Caco-2 (cell line): ENCODE results near the gene AVPI1. TPM values are rescaled to one million over a fixed set of nuclear protein-coding genes. Genes with fewer than 3 reads are reported as not detected.

Experiments
- BruUV-seq: library from RNA; stranded (reverse); fragments of 400-500 nt; replicated peaks from 2 replicates; lab custom pipeline; 2021; lab: Mats Ljungman, UMichigan
- CTCF ChIA-PET: fragments of 300-600 bp; sonication (Branson Sonifier 250); formaldehyde crosslinking; loops from one replicate; lab custom pipeline; 2022; ENCODE audit warnings: antibody characterized with exemption; lab: Charles Lee
- POLR2A ChIA-PET: fragments of 300-600 bp; sonication (Branson Sonifier 250); formaldehyde crosslinking; loops from one replicate; lab custom pipeline; 2022; ENCODE audit warnings: antibody characterized with exemption; lab: Charles Lee
- DNase-seq, 2 experiments: peaks; one replicate each; pipeline versions ENCODE4 v3.0.0 to v3.0.0-alpha.2; 2020 to 2022
- H3K27me3 ChIP-seq: replicated peaks from 2 replicates; pipeline ENCODE4 v1.6.0; 2011; ENCODE audit warnings: low read length; ENCODE audit not compliant: control insufficient read depth, insufficient read depth
- H3K36me3 ChIP-seq: 2 replicates; pipeline ENCODE4 v1.5.1; 2011; ENCODE audit warnings: low read length; ENCODE audit not compliant: control insufficient read depth, insufficient read depth
- H3K4me1 ChIP-seq: fragments of 250-450 bp; sonication (Bioruptor Pico); 2 replicates; pipeline ENCODE4 v1.5.1; 2020; ENCODE audit warnings: mild to moderate bottlenecking
- H3K4me3 ChIP-seq: 2 replicates; pipeline ENCODE4 v1.5.1; 2011; ENCODE audit warnings: low read depth, mild to moderate bottlenecking, control low read depth, low read length
- H3K9me3 ChIP-seq: fragments of 250-450 bp; sonication (Bioruptor Pico); 2 replicates; pipeline ENCODE4 v1.5.1; 2020; ENCODE audit warnings: mild to moderate bottlenecking, moderate library complexity
- H3K27ac Mint-ChIP-seq: one replicate; pipeline ENCODE4 v1.8.0; 2022; ENCODE audit warnings: mixed read lengths; ENCODE audit not compliant: unreplicated experiment
- H3K27me3 Mint-ChIP-seq: one replicate; pipeline ENCODE4 v1.8.0; 2022; ENCODE audit warnings: mixed read lengths; ENCODE audit not compliant: insufficient read depth, unreplicated experiment
- H3K36me3 Mint-ChIP-seq: one replicate; pipeline ENCODE4 v1.8.0; 2022; ENCODE audit warnings: mild to moderate bottlenecking, mixed read lengths; ENCODE audit not compliant: insufficient read depth, unreplicated experiment
- H3K4me1 Mint-ChIP-seq: one replicate; pipeline ENCODE4 v1.8.0; 2022; ENCODE audit warnings: low read depth, mixed read lengths; ENCODE audit not compliant: unreplicated experiment
- H3K4me3 Mint-ChIP-seq: one replicate; pipeline ENCODE4 v1.8.0; 2022; ENCODE audit warnings: mild to moderate bottlenecking, moderate library complexity, mixed read lengths; ENCODE audit not compliant: unreplicated experiment
- H3K9me3 Mint-ChIP-seq: one replicate; pipeline ENCODE4 v1.8.0; 2022; ENCODE audit warnings: mixed read lengths; ENCODE audit not compliant: unreplicated experiment
- intact Hi-C: fragments of 100-400 bp; cut with micrococcal nuclease; formaldehyde crosslinking; loops from one replicate; pipeline ENCODE4 v1.10.0; 2022; ENCODE audit not compliant: unreplicated experiment
- total RNA-seq: library from RNA; stranded (reverse); gene quantifications from 2 replicates; pipeline ENCODE4 v1.2.3, GENCODE V29; 2022
- TF ChIP-seq, protein P1 (sequence below), 2 experiments: fragments of 200-600 bp in 1 of 2; IDR thresholded peaks; 1 replicate in 1 of 2; 2 replicates in 1 of 2; pipeline versions ENCODE4 v1.5.1 to v1.8.0; 2011 to 2022; ENCODE audit warnings: antibody characterized with exemption in 1 of 2, control low read depth in 1 of 2, inconsistent platforms in 1 of 2, low read depth in 1 of 2, low read length in 1 of 2, mild to moderate bottlenecking in 1 of 2, moderate library complexity in 1 of 2; ENCODE audit not compliant: insufficient read depth in 1 of 2, severe bottlenecking in 1 of 2, unreplicated experiment in 1 of 2

The AVPI1 gene
- total RNA-seq, 1 experiment from 2014 or later, result 17.1 TPM

DNA sequence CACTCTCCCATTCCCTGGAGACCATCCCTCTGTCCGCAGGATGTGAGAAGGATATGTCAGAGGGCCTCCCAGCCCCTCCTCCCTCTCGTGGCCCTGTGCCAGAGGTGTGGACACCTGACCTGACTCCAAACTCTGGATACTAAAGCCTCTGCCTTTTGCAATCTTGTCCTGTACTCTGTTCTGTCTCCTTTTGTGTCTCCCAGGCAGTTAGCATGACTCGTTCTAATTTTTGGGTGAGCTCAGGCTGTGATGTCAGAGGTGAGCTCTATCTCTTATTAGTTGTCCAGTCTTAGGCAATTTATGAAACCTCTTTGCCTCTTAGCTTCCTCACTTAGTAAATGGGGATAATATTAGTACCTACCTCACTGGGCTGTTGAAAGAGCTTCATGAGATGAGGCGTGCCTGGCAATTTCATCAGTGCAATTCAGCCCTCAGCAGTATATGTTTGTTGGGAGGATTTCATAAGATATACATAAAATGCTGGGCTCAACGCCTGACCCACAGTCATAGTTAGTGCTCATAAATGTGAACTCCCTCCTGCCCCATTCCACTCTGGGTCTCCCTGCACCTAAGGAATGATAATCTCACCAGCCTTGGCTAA lies 37.4 kb upstream of the AVPI1 start:
- Histone ChIP-seq H3K4me3 (no peak overlapping the region), H3K9me3 (no peaks in the 10 kb centered on the region), H3K36me3 (no peaks in the 10 kb centered on the region), H3K27me3 (no peaks in the 10 kb centered on the region), H3K4me1 (0 out of 2 replicates have a peak, but pooled peaks cover 3% of the 10 kb centered on the region)
- no peak overlapping the region for H3K27ac Mint-ChIP-seq
- POLR2A ChIA-PET, result interaction anchor here (0.9 to 1.0 kb wide), 2 partner anchors 10 to 37 kb away, joined by 4 to 5 read pairs; partner anchors contain the start of genes AVPI1 and MARVELD1
- peaks cover 14% of the 10 kb centered on the region for H3K4me1 Mint-ChIP-seq
- TF ChIP-seq, protein P1, sequence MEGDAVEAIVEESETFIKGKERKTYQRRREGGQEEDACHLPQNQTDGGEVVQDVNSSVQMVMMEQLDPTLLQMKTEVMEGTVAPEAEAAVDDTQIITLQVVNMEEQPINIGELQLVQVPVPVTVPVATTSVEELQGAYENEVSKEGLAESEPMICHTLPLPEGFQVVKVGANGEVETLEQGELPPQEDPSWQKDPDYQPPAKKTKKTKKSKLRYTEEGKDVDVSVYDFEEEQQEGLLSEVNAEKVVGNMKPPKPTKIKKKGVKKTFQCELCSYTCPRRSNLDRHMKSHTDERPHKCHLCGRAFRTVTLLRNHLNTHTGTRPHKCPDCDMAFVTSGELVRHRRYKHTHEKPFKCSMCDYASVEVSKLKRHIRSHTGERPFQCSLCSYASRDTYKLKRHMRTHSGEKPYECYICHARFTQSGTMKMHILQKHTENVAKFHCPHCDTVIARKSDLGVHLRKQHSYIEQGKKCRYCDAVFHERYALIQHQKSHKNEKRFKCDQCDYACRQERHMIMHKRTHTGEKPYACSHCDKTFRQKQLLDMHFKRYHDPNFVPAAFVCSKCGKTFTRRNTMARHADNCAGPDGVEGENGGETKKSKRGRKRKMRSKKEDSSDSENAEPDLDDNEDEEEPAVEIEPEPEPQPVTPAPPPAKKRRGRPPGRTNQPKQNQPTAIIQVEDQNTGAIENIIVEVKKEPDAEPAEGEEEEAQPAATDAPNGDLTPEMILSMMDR (IDR thresholded peaks at IDR 0.05; ENCODE audit: insufficient read depth in 1 of 2, low read depth in 1 of 2, low read length in 1 of 2, severe bottlenecking in 1 of 2, unreplicated experiment in 1 of 2), result no peak
- intact Hi-C loops, result no loop called here
- no peaks in the 10 kb centered on the region for H3K27me3 Mint-ChIP-seq
- no peak overlapping the region for H3K4me3 Mint-ChIP-seq
- BruUV-seq, result no TSS peak
- CTCF ChIA-PET, result interaction anchor here (0.6 to 2.1 kb wide), 5 partner anchors 10 to 40 kb away, joined by 3 to 9 read pairs (median 7); partner anchors contain the start of gene MARVELD1
- no peak for DNase-seq
- H3K9me3 Mint-ChIP-seq, result no peaks in the 10 kb centered on the region
- H3K36me3 Mint-ChIP-seq, result no peaks in the 10 kb centered on the region

DNA sequence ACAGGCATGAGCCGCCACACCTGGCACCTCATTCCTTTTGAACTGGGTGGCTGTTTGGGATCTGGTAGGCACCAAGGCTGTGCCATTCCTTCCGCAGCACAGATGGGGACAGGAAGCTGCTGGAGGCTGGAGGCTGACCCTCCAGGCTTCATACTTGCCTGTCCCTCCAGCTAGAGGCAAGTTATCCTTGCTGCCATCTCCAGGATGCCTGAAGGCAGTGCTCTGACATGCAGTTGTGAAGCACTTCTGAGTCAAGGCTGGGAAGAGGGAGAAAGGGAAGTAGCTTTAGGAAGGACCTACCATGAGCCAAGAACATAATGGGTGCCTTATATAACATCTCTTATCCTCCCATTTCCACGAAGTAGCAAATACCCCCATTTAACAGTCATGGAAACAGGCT lies 36.0 kb upstream of the AVPI1 start:
- no peaks in the 10 kb centered on the region for H3K9me3 ChIP-seq
- H3K4me3 ChIP-seq, result no peak overlapping the region
- intact Hi-C loops, result no loop called here
- no peaks in the 10 kb centered on the region for H3K27me3 ChIP-seq
- POLR2A ChIA-PET, result no interaction called here
- no TSS peak for BruUV-seq
- Mint-ChIP-seq H3K36me3 (no peaks in the 10 kb centered on the region), H3K9me3 (no peaks in the 10 kb centered on the region), H3K27ac (no peak overlapping the region), H3K27me3 (no peaks in the 10 kb centered on the region), H3K4me3 (no peak overlapping the region), H3K4me1 (peaks cover 21% of the 10 kb centered on the region)
- DNase-seq, result no peak
- TF ChIP-seq, protein P1 (IDR thresholded peaks at IDR 0.05; ENCODE audit: insufficient read depth in 1 of 2, low read depth in 1 of 2, low read length in 1 of 2, severe bottlenecking in 1 of 2, unreplicated experiment in 1 of 2), result no peak
- CTCF ChIA-PET, result interaction anchor here (1.1 to 1.8 kb wide), 2 partner anchors 9 to 21 kb away, joined by 4 to 9 read pairs; partner anchors contain the start of gene MARVELD1
- H3K36me3 ChIP-seq, result no peaks in the 10 kb centered on the region
- 0 out of 2 replicates have a peak, but pooled peaks cover 5% of the 10 kb centered on the region for H3K4me1 ChIP-seq

DNA sequence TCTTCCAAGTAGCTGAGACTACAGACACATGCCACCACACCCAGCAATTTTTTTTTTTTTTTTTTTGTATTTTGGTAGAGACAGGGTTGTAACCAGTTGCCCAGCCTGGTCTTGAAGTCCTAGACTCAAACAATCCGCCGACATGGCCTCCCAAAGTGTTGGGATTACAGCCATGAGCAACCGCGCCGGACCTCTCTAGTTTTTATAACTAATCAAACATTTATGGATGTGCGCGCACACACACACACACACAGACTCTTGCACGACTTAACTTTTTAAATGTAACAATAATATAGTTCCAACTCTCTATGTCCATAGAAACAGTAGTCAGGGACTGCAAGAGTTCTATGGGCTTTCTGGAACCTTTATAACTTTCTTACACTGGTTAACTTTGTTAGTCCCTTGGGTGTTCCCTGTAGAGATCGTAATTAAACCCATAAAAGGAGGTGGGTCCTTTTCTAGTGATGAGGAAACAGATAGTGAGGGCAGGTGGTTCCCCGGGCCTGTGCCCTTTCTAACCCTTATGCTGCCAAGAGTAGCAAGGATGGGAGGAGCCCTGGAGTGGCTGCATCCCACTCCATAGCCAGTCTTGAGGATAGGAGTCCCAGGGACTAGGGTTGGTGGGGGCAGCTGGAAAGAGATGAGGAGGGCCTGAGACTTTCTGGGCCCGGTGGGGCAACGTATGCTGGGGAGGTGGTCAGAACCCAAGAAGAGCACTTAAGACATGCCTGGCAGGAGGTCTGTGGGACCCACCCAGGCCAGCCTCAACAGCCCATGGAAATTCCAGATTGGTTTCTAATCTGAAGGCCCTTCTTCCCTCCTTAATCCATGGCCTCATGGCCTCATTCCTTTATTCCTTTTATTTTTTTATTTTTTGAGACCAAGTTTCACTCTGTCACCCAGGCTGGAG lies 35.1 kb upstream of the AVPI1 start:
- H3K36me3 Mint-ChIP-seq, result peaks cover 4% of the 10 kb centered on the region
- ChIA-PET POLR2A (interaction anchor here (0.6 kb wide), 1 partner anchor 146 kb away, joined by 3 read pairs; no protein-coding TSS in a partner anchor), CTCF (interaction anchor here (1.1 kb wide), 1 partner anchor 20 kb away, joined by 4 read pairs; no protein-coding TSS in a partner anchor)
- no peaks in the 10 kb centered on the region for H3K9me3 Mint-ChIP-seq
- H3K27me3 Mint-ChIP-seq, result no peaks in the 10 kb centered on the region
- no peak for DNase-seq
- TF ChIP-seq, protein P1 (IDR thresholded peaks at IDR 0.05; ENCODE audit: insufficient read depth in 1 of 2, low read depth in 1 of 2, low read length in 1 of 2, severe bottlenecking in 1 of 2, unreplicated experiment in 1 of 2), result no peak
- no peak overlapping the region for H3K4me3 Mint-ChIP-seq
- H3K4me1 Mint-ChIP-seq, result peaks cover 21% of the 10 kb centered on the region
- H3K4me3 ChIP-seq, result no peak overlapping the region
- no peaks in the 10 kb centered on the region for H3K36me3 ChIP-seq
- BruUV-seq, result no TSS peak
- H3K4me1 ChIP-seq, result 0 out of 2 replicates have a peak, but pooled peaks cover 5% of the 10 kb centered on the region
- H3K9me3 ChIP-seq, result no peaks in the 10 kb centered on the region
- no peaks in the 10 kb centered on the region for H3K27me3 ChIP-seq
- no peak overlapping the region for H3K27ac Mint-ChIP-seq
- intact Hi-C loops, result no loop called here
